ENCODE results near the gene RAD18.

RAD18 gene

DNA sequence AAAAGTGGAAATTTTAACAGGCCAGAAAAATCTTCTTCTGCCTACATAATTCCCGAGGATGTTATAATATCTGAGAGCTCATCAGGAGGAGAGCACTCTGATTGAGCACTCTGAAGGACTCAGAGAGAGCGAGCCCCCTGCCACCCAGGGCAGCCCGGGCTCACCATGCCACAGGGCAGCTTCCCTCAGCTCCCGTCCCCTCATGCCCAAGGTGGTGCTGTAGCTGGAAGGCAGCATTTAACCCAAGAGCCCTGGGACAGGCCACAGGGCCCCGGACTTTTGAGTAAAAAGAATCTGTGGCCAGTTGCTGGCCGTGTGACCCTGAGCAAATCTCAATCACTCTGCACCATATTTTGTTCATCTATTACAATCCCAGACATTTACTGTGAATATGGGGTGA is 23.5 kb upstream of the RAD18 start:
- no peak for TF ChIP-seq ZFX (IDR thresholded peaks at IDR 0.05; ENCODE audit: borderline replicate concordance)
- TF ChIP-seq, protein P1, sequence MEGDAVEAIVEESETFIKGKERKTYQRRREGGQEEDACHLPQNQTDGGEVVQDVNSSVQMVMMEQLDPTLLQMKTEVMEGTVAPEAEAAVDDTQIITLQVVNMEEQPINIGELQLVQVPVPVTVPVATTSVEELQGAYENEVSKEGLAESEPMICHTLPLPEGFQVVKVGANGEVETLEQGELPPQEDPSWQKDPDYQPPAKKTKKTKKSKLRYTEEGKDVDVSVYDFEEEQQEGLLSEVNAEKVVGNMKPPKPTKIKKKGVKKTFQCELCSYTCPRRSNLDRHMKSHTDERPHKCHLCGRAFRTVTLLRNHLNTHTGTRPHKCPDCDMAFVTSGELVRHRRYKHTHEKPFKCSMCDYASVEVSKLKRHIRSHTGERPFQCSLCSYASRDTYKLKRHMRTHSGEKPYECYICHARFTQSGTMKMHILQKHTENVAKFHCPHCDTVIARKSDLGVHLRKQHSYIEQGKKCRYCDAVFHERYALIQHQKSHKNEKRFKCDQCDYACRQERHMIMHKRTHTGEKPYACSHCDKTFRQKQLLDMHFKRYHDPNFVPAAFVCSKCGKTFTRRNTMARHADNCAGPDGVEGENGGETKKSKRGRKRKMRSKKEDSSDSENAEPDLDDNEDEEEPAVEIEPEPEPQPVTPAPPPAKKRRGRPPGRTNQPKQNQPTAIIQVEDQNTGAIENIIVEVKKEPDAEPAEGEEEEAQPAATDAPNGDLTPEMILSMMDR (IDR thresholded peaks at IDR 0.05) = no peak
- H3K27ac ChIP-seq = no peak overlapping the region

DNA sequence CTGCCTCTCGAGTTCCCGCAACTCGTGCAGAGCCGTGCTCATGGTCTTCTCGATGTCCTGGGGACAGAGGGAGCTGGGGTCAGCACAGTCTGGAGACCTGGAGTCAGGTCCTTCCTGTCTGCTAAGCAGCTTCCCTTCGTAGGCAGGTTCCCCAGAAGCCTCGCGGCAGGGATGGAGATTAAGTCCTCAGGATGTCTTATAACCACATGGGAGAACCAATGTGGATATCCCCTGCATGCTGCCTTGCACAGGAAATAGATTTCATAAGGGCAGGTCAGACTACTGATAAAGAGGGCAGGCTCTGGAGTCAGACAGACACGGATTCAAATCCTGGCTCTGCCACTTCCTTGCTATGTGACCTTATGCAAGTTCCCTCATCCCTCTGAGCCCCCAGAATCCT is 22.6 kb upstream of the RAD18 start:
- H3K27ac ChIP-seq = no peak overlapping the region
- TF ChIP-seq, protein P1 (IDR thresholded peaks at IDR 0.05) = no peak
- no peak for TF ChIP-seq ZFX (IDR thresholded peaks at IDR 0.05; ENCODE audit: borderline replicate concordance)

DNA sequence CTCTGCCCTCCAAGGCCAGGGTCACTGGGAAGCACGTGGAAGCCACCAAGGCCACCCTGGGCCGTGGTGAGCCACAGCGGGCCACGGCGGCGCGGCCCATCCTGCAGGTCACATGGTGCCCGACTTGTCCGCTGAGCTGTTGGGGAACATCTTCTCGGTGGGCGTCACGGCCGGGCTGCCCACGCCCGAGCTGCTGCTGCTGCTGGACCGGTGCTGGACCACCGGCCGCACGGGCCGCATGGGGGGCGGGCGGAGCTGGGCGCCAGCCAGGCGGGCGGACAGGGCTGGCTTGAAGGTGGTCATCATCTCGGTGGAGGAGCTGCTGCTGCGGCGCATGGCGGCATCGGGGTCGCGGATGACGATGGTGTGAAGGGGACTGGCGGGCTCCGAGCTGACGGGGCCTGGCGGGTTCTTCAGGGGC is 22.1 kb upstream of the RAD18 start:
- H3K27ac ChIP-seq = no peak overlapping the region
- TF ChIP-seq, protein P1 (IDR thresholded peaks at IDR 0.05) = no peak
- TF ChIP-seq ZFX (IDR thresholded peaks at IDR 0.05; ENCODE audit: borderline replicate concordance) = no peak

DNA sequence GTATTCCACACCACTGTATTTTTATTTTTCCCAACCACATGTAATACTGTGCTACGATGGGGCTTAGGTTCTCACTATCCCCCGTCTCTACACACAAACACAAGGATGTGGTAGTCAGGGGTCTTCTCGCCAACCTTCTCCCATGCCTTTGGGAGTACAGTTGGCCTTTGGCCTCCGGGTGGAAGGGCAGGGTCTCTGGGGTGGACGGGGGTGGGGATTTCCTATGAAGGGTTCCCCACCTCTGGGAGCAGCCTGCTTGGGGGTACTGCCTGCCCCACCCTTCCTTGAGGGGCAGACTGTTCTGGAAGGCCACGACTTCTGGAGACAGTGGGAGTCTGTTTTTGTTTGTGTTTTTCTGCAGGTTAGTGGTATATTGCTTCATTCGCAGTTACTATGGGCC is 21.3 kb upstream of the RAD18 start:
- no peak overlapping the region for H3K27ac ChIP-seq
- TF ChIP-seq, protein P1 (IDR thresholded peaks at IDR 0.05) = no peak
- TF ChIP-seq ZFX (IDR thresholded peaks at IDR 0.05; ENCODE audit: borderline replicate concordance) = no peak

DNA sequence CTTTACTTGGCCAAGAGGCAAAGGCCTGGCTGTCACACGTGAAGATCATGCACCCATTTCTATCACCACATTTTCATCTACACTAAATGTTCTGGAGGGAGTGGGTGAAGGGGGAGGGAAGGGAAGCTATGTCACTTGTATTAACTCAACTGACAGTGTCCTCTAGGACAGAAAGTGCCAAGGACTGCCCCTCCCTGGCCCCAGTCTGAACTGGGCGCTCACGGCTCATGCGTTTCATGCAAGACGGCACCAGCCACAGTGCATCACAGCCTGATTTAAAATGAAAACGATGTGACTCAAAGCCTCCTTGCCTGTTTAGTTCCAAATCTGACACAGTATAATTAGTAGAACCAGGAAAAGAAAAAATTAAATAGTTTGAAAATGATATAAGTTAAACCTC is 20.8 kb upstream of the RAD18 start:
- TF ChIP-seq, protein P1 (IDR thresholded peaks at IDR 0.05) = no peak
- no peak for TF ChIP-seq ZFX (IDR thresholded peaks at IDR 0.05; ENCODE audit: borderline replicate concordance)
- no peak overlapping the region for H3K27ac ChIP-seq

DNA sequence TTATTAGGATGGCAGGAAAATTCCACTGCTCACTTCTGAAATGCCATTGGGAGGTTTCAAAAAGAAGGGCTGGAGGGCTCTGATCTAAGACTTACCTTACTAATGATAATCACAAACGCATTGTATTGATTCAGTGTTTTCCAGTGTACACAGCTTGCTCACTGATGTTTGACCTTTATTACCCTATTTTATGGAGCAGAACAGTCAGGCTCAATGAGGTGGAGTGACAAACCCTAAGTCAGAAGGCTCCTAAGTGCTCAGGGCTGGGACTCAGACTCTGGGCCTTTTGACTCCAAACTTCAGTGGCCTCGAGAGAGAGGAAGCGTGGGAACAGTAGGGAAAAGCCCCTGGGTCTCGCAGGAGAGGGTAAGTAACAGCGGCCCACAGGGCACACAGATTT is 20.3 kb upstream of the RAD18 start:
- TF ChIP-seq, protein P1 (IDR thresholded peaks at IDR 0.05) = no peak
- no peak for TF ChIP-seq ZFX (IDR thresholded peaks at IDR 0.05; ENCODE audit: borderline replicate concordance)
- no peak overlapping the region for H3K27ac ChIP-seq

DNA sequence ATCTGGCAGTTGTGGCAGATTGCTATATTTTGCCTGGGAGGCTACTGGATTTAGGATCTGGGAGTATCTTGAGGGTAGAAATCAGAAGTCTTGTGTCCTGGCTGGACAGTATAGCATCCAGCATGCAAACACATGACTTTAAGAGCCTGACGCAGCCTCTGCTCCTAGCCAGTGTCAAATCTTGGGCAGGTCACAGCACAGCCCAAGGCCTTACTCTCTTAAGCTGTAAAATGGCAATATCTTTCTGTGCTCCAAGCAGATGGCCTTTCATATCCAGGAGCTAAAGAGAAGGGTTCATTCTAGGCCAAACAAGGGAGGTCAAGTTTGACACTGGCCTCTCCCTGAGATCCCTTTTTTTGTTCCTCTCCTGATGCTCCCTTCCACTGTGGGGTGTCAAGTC is 19.8 kb upstream of the RAD18 start:
- TF ChIP-seq, protein P1 (IDR thresholded peaks at IDR 0.05) = no peak
- TF ChIP-seq ZFX (IDR thresholded peaks at IDR 0.05; ENCODE audit: borderline replicate concordance) = no peak
- no peak overlapping the region for H3K27ac ChIP-seq
